GM23248 (cell line): Measurements from ENCODE around the gene SELENOM. TPM values are rescaled to one million over a fixed set of nuclear protein-coding genes. Genes with fewer than 3 reads are reported as not detected.
A peak's percentile ranks its signal among the peaks of the same experiment; 100 is the strongest.

Experiments used
- DNase-seq: peaks from one replicate; pipeline ENCODE4 v3.0.0-alpha.2; 2015
- H2AFZ ChIP-seq: fragments of 200-600 bp; sonication (generic); 2 replicates; pipeline ENCODE4 v1.6.1; 2016; ENCODE audit warnings: antibody characterized with exemption
- H3F3A ChIP-seq: fragments of 200-600 bp; sonication (generic); 2 replicates; pipeline ENCODE4 v1.6.1; 2016; ENCODE audit warnings: mild to moderate bottlenecking, antibody characterized with exemption, mixed run types; ENCODE audit not compliant: insufficient read depth
- H3K27ac ChIP-seq: fragments of 200-600 bp; sonication (generic); 2 replicates; pipeline ENCODE4 v1.5.1; 2016; ENCODE audit warnings: mild to moderate bottlenecking
- H3K27me3 ChIP-seq: fragments of 200-600 bp; sonication (generic); replicated peaks from 2 replicates; pipeline ENCODE4 v1.6.1; 2016; ENCODE audit warnings: mild to moderate bottlenecking; ENCODE audit not compliant: insufficient read depth
- H3K36me3 ChIP-seq: fragments of 200-600 bp; sonication (generic); 2 replicates; pipeline ENCODE4 v1.6.1; 2016; ENCODE audit warnings: low read depth, mild to moderate bottlenecking
- H3K4me1 ChIP-seq: fragments of 200-600 bp; sonication (generic); 2 replicates; pipeline ENCODE4 v1.6.1; 2016; ENCODE audit warnings: mild to moderate bottlenecking; ENCODE audit not compliant: insufficient read depth
- H3K4me2 ChIP-seq: fragments of 200-600 bp; sonication (generic); one replicate; pipeline ENCODE4 v1.6.1; 2016; ENCODE audit warnings: mild to moderate bottlenecking; ENCODE audit not compliant: unreplicated experiment
- H3K4me3 ChIP-seq: fragments of 200-600 bp; sonication (generic); 2 replicates; pipeline ENCODE4 v1.5.1; 2016; ENCODE audit warnings: mild to moderate bottlenecking
- H3K79me2 ChIP-seq: fragments of 200-600 bp; sonication (generic); 2 replicates; pipeline ENCODE4 v1.6.1; 2016; ENCODE audit warnings: mild to moderate bottlenecking; ENCODE audit not compliant: insufficient read depth
- H3K9ac ChIP-seq: fragments of 200-600 bp; sonication (generic); 2 replicates; pipeline ENCODE4 v1.6.1; 2016; ENCODE audit warnings: mild to moderate bottlenecking
- H3K9me2 ChIP-seq: fragments of 200-600 bp; sonication (generic); 2 replicates; pipeline ENCODE4 v1.6.1; 2016; ENCODE audit warnings: mixed run types, mild to moderate bottlenecking, moderate library complexity; ENCODE audit not compliant: insufficient read depth
- H3K9me3 ChIP-seq: fragments of 200-600 bp; sonication (generic); one replicate; pipeline ENCODE4 v1.6.1; 2017; ENCODE audit warnings: low read depth
- H4K20me1 ChIP-seq: fragments of 200-600 bp; sonication (generic); 2 replicates; pipeline ENCODE4 v1.6.0; 2016; ENCODE audit not compliant: insufficient read depth
- EZH2 ChIP-seq: fragments of 200-600 bp; sonication (generic); IDR thresholded peaks from 2 replicates; pipeline ENCODE4 v1.6.1; 2018; ENCODE audit warnings: antibody characterized with exemption, mild to moderate bottlenecking; ENCODE audit not compliant: insufficient read depth, poor library complexity, severe bottlenecking
- EZH2phosphoT487 ChIP-seq: fragments of 200-600 bp; sonication (generic); IDR thresholded peaks from 2 replicates; pipeline ENCODE4 v1.6.1; 2018; ENCODE audit warnings: antibody characterized with exemption, moderate library complexity, mild to moderate bottlenecking, low read depth; ENCODE audit not compliant: insufficient read depth
- WGBS, 2 experiments: methylation state at CpG; one replicate each; pipeline ENCODE4 v1.1.6; 2015 to 2017; ENCODE audit warnings: low lambda C conversion rate in 2 of 2, low coverage in 1 of 2; ENCODE audit errors: missing lambda C conversion rate in 2 of 2; 5-methylcytosine and 5-hydroxymethylcytosine counted together
- in situ Hi-C: fragments of 300-500 bp; cut with MboI; formaldehyde crosslinking; loops from 2 replicates; pipeline ENCODE4 v1.15.0; 2020
- polyA plus RNA-seq: library from polyadenylated mRNA; unstranded; fragments of >200 nt; fragmentation: Nextera tagmentation; extraction: Ambion mirVana; gene quantifications from 2 replicates; pipeline ENCODE4 v1.2.1, GENCODE V29; 2016
- total RNA-seq: library from RNA; depleted of rRNA; stranded (reverse); fragments of >200 nt; shearing (Covaris generic); gene quantifications from 2 replicates; pipeline ENCODE4 v1.2.3, GENCODE V29; 2014

The SELENOM gene
- total and polyA plus RNA-seq, 2 experiments from 2014 or later: 268 to 537 TPM

- H4K20me1 ChIP-seq: no peaks in the 10 kb centered on the region
- peak overlapping the region; percentile 76 for H3K4me2 ChIP-seq
- H3K9me2 ChIP-seq: no peaks in the 10 kb centered on the region
- H3F3A ChIP-seq: peaks cover 40% of the 10 kb centered on the region
- peak overlapping the region; percentile 65 for H3K4me3 ChIP-seq
- H3K27ac ChIP-seq: peak overlapping the region; percentile 52
- no peaks in the 10 kb centered on the region for H3K27me3 ChIP-seq
- H3K4me1 ChIP-seq: peaks cover 23% of the 10 kb centered on the region
- WGBS, 2 experiments: 0 to 2% methylated on average over 5 of the region's 5 CpGs
- no peak for DNase-seq
- H3K9me3 ChIP-seq: no peaks in the 10 kb centered on the region
- H3K36me3 ChIP-seq: peaks cover 6% of the 10 kb centered on the region; the same call in 1 of the 2 replicates
- H3K9ac ChIP-seq: peak overlapping the region; percentile 70
- peaks cover 28% of the 10 kb centered on the region for H3K79me2 ChIP-seq
- in situ Hi-C loops: no loop called here
- peak overlapping the region; percentile 96 for H2AFZ ChIP-seq
- TF ChIP-seq EZH2 (no peak), EZH2phosphoT487 (no peak)
These were observed 488 bp upstream of the SELENOM start for GRCh38 chr22:31107894-31108218.

- no peaks in the 10 kb centered on the region for H3K27me3 ChIP-seq
- in situ Hi-C loops: no loop called here
- TF ChIP-seq EZH2 (no peak), EZH2phosphoT487 (no peak)
- no peaks in the 10 kb centered on the region for H3K9me3 ChIP-seq
- peak overlapping the region; percentile 90 for H3K4me3 ChIP-seq
- peaks cover 7% of the 10 kb centered on the region; the same call in 1 of the 2 replicates for H3K36me3 ChIP-seq
- peaks cover 32% of the 10 kb centered on the region for H3K4me1 ChIP-seq
- peak overlapping the region; percentile 100 for H3K27ac ChIP-seq
- H2AFZ ChIP-seq: peak overlapping the region; percentile 37
- H3K9ac ChIP-seq: peak overlapping the region; percentile 100
- no peaks in the 10 kb centered on the region for H4K20me1 ChIP-seq
- H3K4me2 ChIP-seq: peak overlapping the region; percentile 94
- H3K9me2 ChIP-seq: no peaks in the 10 kb centered on the region
- H3K79me2 ChIP-seq: peaks cover 28% of the 10 kb centered on the region
- 2 to 4% methylated on average over 12 to 14 of the region's 14 CpGs for WGBS, 2 experiments
- DNase-seq: peak; percentile 81
- peaks cover 47% of the 10 kb centered on the region for H3F3A ChIP-seq
These were observed 614 bp downstream of the SELENOM start for GRCh38 chr22:31106731-31107177.

- Histone ChIP-seq H3K27me3 (no peaks in the 10 kb centered on the region), H3K9ac (peak overlapping the region; percentile 100), H3K4me3 (peak overlapping the region; percentile 90), H3K27ac (peak overlapping the region; percentile 100), H3K4me1 (peaks cover 39% of the 10 kb centered on the region), H3K9me3 (no peaks in the 10 kb centered on the region), H3K79me2 (peaks cover 28% of the 10 kb centered on the region), H3K36me3 (peaks cover 7% of the 10 kb centered on the region; the same call in 1 of the 2 replicates), H3F3A (peaks cover 53% of the 10 kb centered on the region), H4K20me1 (no peaks in the 10 kb centered on the region), H3K4me2 (peak overlapping the region; percentile 94), H3K9me2 (no peaks in the 10 kb centered on the region), H2AFZ (no peak overlapping the region)
- peak; percentile 65 for DNase-seq
- 26 to 29% methylated on average over 4 of the region's 4 CpGs for WGBS, 2 experiments
- no peak for TF ChIP-seq EZH2
- no peak for TF ChIP-seq EZH2phosphoT487
- in situ Hi-C loops: no loop called here
These were observed 1.3 kb downstream of the SELENOM start for GRCh38 chr22:31106001-31106571.

GRCh38 chr22:31105282-31105929 lies 2.0 kb downstream of the SELENOM start:
- peaks cover 7% of the 10 kb centered on the region; the same call in 1 of the 2 replicates for H3K36me3 ChIP-seq
- H3K4me2 ChIP-seq: peak overlapping the region; percentile 94
- H3K27me3 ChIP-seq: no peaks in the 10 kb centered on the region
- H2AFZ ChIP-seq: no peak overlapping the region
- WGBS, 2 experiments: 88% methylated on average over 11 of the region's 11 CpGs
- in situ Hi-C loops: no loop called here
- no peaks in the 10 kb centered on the region for H4K20me1 ChIP-seq
- TF ChIP-seq EZH2 (no peak), EZH2phosphoT487 (no peak)
- peak overlapping the region; percentile 100 for H3K27ac ChIP-seq
- peaks cover 58% of the 10 kb centered on the region for H3F3A ChIP-seq
- H3K79me2 ChIP-seq: peaks cover 28% of the 10 kb centered on the region
- H3K9me3 ChIP-seq: no peaks in the 10 kb centered on the region
- peak overlapping the region; percentile 90 for H3K4me3 ChIP-seq
- peak; percentile 36 for DNase-seq
- no peaks in the 10 kb centered on the region for H3K9me2 ChIP-seq
- peaks cover 39% of the 10 kb centered on the region for H3K4me1 ChIP-seq
- peak overlapping the region; percentile 100 for H3K9ac ChIP-seq
